ENCODE measurements around the gene FUBP3. TPM values are rescaled to one million over a fixed set of nuclear protein-coding genes. Genes with fewer than 3 reads are reported as not detected.

FUBP3 gene
- polyA plus RNA-seq, 4 donors: 19.7 to 62.6 (median 23.8) TPM

DNA sequence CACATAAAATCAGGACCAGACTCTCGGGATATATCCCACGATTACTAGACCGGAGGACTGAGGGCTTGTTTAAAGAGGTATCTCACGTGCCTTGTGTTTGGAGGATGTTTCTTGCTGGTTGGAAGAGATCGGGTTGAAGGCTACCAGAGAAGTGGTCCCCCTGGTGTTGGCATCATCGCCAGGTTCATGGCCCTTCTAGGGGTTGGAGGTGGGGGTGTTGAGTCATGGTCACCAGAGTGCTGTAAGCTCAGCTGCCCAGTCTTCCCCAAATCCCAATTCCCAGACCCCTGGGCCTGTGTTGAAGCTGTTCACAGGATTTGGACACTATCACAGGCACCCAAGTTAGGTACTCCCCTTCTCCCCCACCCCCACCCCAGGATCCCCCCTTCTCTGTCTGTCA, 55.9 kb downstream of the FUBP3 start:
- H3K27me3 ChIP-seq (ENCODE audit: control insufficient read depth in 3 of 3, insufficient read depth in 3 of 3, low read length in 3 of 3): no peaks in the 10 kb centered on the region
- H3K4me3 ChIP-seq (ENCODE audit: low read depth in 1 of 3, low read length in 3 of 3): no peak overlapping the region
- H3K27ac ChIP-seq (ENCODE audit: low read depth in 1 of 3, low read length in 2 of 3): no peak overlapping the region
- DNase-seq: no peak
- 94 to 99% (median 96%) methylated on average over 6 of the region's 6 CpGs for WGBS, 3 donors
- H3K36me3 ChIP-seq (ENCODE audit: control insufficient read depth in 3 of 3, insufficient read depth in 2 of 3, low read depth in 1 of 3, low read length in 3 of 3): peaks cover 6 to 76% (median 15%) of the 10 kb centered on the region in 3 donors
- H3K4me1 ChIP-seq (ENCODE audit: control insufficient read depth in 3 of 3, insufficient read depth in 2 of 3, low read depth in 1 of 3, low read length in 2 of 3): no peaks in the 10 kb centered on the region
- no peak for FAIRE-seq
- H3K9me3 ChIP-seq (ENCODE audit: control insufficient read depth in 2 of 2, insufficient read depth in 1 of 2, low read depth in 1 of 2, low read length in 1 of 2): no peaks in the 10 kb centered on the region

DNA sequence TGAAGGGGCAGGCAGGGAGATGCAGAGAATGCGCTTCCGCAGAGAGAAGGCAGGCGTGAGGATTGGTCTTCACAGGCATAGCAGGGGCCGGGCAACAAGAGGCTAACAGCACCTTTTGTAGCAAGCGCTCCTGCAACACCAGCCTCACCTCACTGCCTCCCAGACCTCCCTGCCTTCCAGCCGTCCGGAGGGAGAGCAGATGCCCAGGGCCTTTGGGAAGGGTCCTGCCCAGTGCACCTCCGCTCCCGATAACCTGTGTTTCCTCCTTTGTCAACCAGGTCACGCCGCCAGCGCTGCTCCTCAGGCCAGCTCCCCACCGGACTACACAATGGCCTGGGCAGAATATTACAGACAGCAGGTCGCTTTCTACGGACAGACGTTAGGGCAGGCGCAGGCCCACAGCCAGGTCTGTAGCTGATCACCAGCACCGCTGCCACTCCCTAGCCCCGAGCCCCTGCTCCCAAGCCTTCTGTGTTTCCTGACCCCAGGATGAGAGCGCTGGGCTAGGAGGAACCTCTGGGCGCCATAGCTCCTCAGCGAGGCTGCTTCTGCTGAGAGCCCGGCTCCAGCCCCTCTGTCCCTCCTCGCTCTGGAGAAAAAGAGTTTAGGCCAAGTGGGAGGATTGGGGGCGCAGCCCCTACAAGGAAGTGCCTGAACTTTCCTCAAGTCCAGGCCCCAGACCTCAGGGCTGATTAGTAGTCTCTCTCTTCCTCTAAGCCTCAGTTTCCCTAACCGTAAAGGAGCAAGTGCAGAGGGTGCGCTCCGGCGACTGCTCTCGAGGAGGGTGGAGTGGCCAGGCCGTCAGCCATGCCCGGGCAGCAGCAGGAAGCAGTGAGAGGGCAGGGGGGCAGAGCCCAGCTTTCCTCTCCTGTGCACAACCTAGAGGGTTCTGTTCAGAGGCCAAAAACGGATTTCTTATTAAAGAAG, 56.6 kb downstream of the FUBP3 start:
- no peak overlapping the region for H3K27ac ChIP-seq (ENCODE audit: low read depth in 1 of 3, low read length in 2 of 3)
- no peaks in the 10 kb centered on the region for H3K9me3 ChIP-seq (ENCODE audit: control insufficient read depth in 2 of 2, insufficient read depth in 1 of 2, low read depth in 1 of 2, low read length in 1 of 2)
- WGBS, 3 donors: 95 to 96% (median 95%) methylated on average over 32 to 33 of the region's 33 CpGs
- no peaks in the 10 kb centered on the region for H3K4me1 ChIP-seq (ENCODE audit: control insufficient read depth in 3 of 3, insufficient read depth in 2 of 3, low read depth in 1 of 3, low read length in 2 of 3)
- no peak for FAIRE-seq
- no peaks in the 10 kb centered on the region for H3K27me3 ChIP-seq (ENCODE audit: control insufficient read depth in 3 of 3, insufficient read depth in 3 of 3, low read length in 3 of 3)
- DNase-seq: no peak
- peaks cover 6 to 69% (median 15%) of the 10 kb centered on the region in 3 donors for H3K36me3 ChIP-seq (ENCODE audit: control insufficient read depth in 3 of 3, insufficient read depth in 2 of 3, low read depth in 1 of 3, low read length in 3 of 3)
- no peak overlapping the region for H3K4me3 ChIP-seq (ENCODE audit: low read depth in 1 of 3, low read length in 3 of 3)

DNA sequence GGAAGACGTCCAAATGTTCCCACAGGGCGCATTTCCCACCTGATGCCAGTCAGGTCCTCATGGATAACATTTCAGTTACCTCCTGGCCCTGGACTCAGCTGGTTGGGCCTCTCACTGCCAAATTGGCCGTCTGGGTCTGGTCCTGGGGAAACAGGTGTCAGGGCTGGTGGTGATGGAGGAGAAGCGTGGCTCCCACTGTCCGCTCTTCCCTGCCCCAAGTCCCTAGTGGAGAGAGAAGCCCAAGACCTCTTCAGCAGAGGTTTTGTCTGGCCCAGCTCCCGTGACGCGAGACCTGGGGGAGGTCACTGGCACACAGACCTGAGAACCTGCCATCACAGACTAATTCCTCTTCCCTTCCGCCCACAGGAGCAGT, 57.3 kb downstream of the FUBP3 start:
- H3K27ac ChIP-seq (ENCODE audit: low read depth in 1 of 3, low read length in 2 of 3): no peak overlapping the region
- WGBS, 3 donors: 89 to 94% (median 93%) methylated on average over 9 of the region's 9 CpGs
- H3K4me3 ChIP-seq (ENCODE audit: low read depth in 1 of 3, low read length in 3 of 3): no peak overlapping the region
- no peak for FAIRE-seq
- no peaks in the 10 kb centered on the region for H3K9me3 ChIP-seq (ENCODE audit: control insufficient read depth in 2 of 2, insufficient read depth in 1 of 2, low read depth in 1 of 2, low read length in 1 of 2)
- no peaks in the 10 kb centered on the region for H3K27me3 ChIP-seq (ENCODE audit: control insufficient read depth in 3 of 3, insufficient read depth in 3 of 3, low read length in 3 of 3)
- H3K4me1 ChIP-seq (ENCODE audit: control insufficient read depth in 3 of 3, insufficient read depth in 2 of 3, low read depth in 1 of 3, low read length in 2 of 3): no peaks in the 10 kb centered on the region
- H3K36me3 ChIP-seq (ENCODE audit: control insufficient read depth in 3 of 3, insufficient read depth in 2 of 3, low read depth in 1 of 3, low read length in 3 of 3): peaks cover 6 to 63% (median 15%) of the 10 kb centered on the region in 3 donors
- no peak for DNase-seq

- WGBS, 3 donors: 83 to 87% (median 84%) methylated on average over 37 of the region's 37 CpGs
- no peak overlapping the region for H3K27ac ChIP-seq (ENCODE audit: low read depth in 1 of 3, low read length in 2 of 3)
- peaks cover 0 to 44% (median 14%) of the 10 kb centered on the region in 3 donors for H3K36me3 ChIP-seq (ENCODE audit: control insufficient read depth in 3 of 3, insufficient read depth in 2 of 3, low read depth in 1 of 3, low read length in 3 of 3)
- H3K4me3 ChIP-seq (ENCODE audit: low read depth in 1 of 3, low read length in 3 of 3): no peak overlapping the region
- DNase-seq (peak in 1 of 2 donors; percentile 20), FAIRE-seq (no peak)
- no peaks in the 10 kb centered on the region for H3K4me1 ChIP-seq (ENCODE audit: control insufficient read depth in 3 of 3, insufficient read depth in 2 of 3, low read depth in 1 of 3, low read length in 2 of 3)
- no peaks in the 10 kb centered on the region for H3K27me3 ChIP-seq (ENCODE audit: control insufficient read depth in 3 of 3, insufficient read depth in 3 of 3, low read length in 3 of 3)
- no peaks in the 10 kb centered on the region for H3K9me3 ChIP-seq (ENCODE audit: control insufficient read depth in 2 of 2, insufficient read depth in 1 of 2, low read depth in 1 of 2, low read length in 1 of 2)
Observed at GRCh38 chr9:130638284-130639123, 59.1 kb downstream of the FUBP3 start.

DNA sequence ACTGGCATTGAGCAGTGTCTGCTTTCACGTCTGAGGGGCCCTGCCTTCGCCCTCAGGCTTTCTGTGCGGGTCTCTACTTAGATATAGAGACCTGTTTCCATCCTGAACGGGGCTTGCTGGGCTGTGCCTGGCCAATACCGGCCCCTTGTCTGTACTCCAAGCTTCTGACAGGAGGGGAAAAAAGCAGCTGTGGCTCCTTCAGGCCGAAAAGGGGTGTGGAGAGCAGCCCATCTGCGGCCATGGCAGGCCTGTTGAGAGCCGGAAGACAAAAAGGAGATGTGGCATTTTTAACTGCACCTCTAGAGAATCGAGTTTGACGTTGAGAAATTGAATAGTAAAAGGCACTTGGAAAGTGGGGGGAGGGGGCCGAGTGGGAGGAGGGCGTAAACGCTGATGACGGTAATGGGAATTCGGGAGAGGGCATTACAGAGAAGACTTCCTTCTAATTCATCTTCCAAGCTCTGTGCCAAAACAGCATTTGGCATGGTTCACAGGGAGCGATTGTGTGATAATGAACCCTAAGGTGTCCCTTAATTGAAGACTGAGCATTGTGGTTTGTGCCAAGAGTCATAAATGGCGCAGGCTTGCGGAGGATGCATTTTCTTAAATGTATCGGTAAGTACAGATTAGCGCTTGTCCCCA, 59.9 kb downstream of the FUBP3 start:
- no peak overlapping the region for H3K27ac ChIP-seq (ENCODE audit: low read depth in 1 of 3, low read length in 2 of 3)
- peaks cover 0 to 37% (median 14%) of the 10 kb centered on the region in 3 donors for H3K36me3 ChIP-seq (ENCODE audit: control insufficient read depth in 3 of 3, insufficient read depth in 2 of 3, low read depth in 1 of 3, low read length in 3 of 3)
- H3K4me1 ChIP-seq (ENCODE audit: control insufficient read depth in 3 of 3, insufficient read depth in 2 of 3, low read depth in 1 of 3, low read length in 2 of 3): no peaks in the 10 kb centered on the region
- H3K27me3 ChIP-seq (ENCODE audit: control insufficient read depth in 3 of 3, insufficient read depth in 3 of 3, low read length in 3 of 3): no peaks in the 10 kb centered on the region
- DNase-seq (no peak), FAIRE-seq (no peak)
- 60 to 74% (median 67%) methylated on average over 20 of the region's 20 CpGs for WGBS, 3 donors
- no peak overlapping the region for H3K4me3 ChIP-seq (ENCODE audit: low read depth in 1 of 3, low read length in 3 of 3)
- H3K9me3 ChIP-seq (ENCODE audit: control insufficient read depth in 2 of 2, insufficient read depth in 1 of 2, low read depth in 1 of 2, low read length in 1 of 2): no peaks in the 10 kb centered on the region

- 93 to 96% (median 93%) methylated on average over 17 of the region's 17 CpGs for WGBS, 3 donors
- H3K27me3 ChIP-seq (ENCODE audit: control insufficient read depth in 3 of 3, insufficient read depth in 3 of 3, low read length in 3 of 3): no peaks in the 10 kb centered on the region
Observed at GRCh38 chr9:130639866-130640555, 60.6 kb downstream of the FUBP3 start.

GRCh38 chr9:130640681-130641080, 61.3 kb downstream of the FUBP3 start:
- H3K4me1 ChIP-seq (ENCODE audit: control insufficient read depth in 3 of 3, insufficient read depth in 2 of 3, low read depth in 1 of 3, low read length in 2 of 3): no peaks in the 10 kb centered on the region
- no peak for FAIRE-seq

More at GRCh38 chr9:130639866-130640555, 60.6 kb downstream of the FUBP3 start:
- H3K9me3 ChIP-seq (ENCODE audit: control insufficient read depth in 2 of 2, insufficient read depth in 1 of 2, low read depth in 1 of 2, low read length in 1 of 2): no peaks in the 10 kb centered on the region
- peaks cover 0 to 29% (median 14%) of the 10 kb centered on the region in 3 donors for H3K36me3 ChIP-seq (ENCODE audit: control insufficient read depth in 3 of 3, insufficient read depth in 2 of 3, low read depth in 1 of 3, low read length in 3 of 3)
- H3K27ac ChIP-seq (ENCODE audit: low read depth in 1 of 3, low read length in 2 of 3): no peak overlapping the region
- no peaks in the 10 kb centered on the region for H3K4me1 ChIP-seq (ENCODE audit: control insufficient read depth in 3 of 3, insufficient read depth in 2 of 3, low read depth in 1 of 3, low read length in 2 of 3)
- no peak for FAIRE-seq
- DNase-seq: no peak
- no peak overlapping the region for H3K4me3 ChIP-seq (ENCODE audit: low read depth in 1 of 3, low read length in 3 of 3)

More at GRCh38 chr9:130640681-130641080, 61.3 kb downstream of the FUBP3 start:
- Histone ChIP-seq H3K27me3 (ENCODE audit: control insufficient read depth in 3 of 3, insufficient read depth in 3 of 3, low read length in 3 of 3) (no peaks in the 10 kb centered on the region), H3K27ac (ENCODE audit: low read depth in 1 of 3, low read length in 2 of 3) (no peak overlapping the region), H3K36me3 (ENCODE audit: control insufficient read depth in 3 of 3, insufficient read depth in 2 of 3, low read depth in 1 of 3, low read length in 3 of 3) (peaks cover 0 to 22% (median 11%) of the 10 kb centered on the region in 3 donors), H3K4me3 (ENCODE audit: low read depth in 1 of 3, low read length in 3 of 3) (no peak overlapping the region), H3K9me3 (ENCODE audit: control insufficient read depth in 2 of 2, insufficient read depth in 1 of 2, low read depth in 1 of 2, low read length in 1 of 2) (no peaks in the 10 kb centered on the region)
- 75 to 79% (median 78%) methylated on average over 7 of the region's 7 CpGs for WGBS, 3 donors
- DNase-seq: no peak

Data from small intestine (tissue), 7 donors.